ENCODE data around the gene RRBP1. TPM values are rescaled to one million over a fixed set of nuclear protein-coding genes. Genes with fewer than 3 reads are reported as not detected.

Gene RRBP1
- total and polyA plus RNA-seq, 2 donors from 2014 or later = 83.4 to 231 TPM

- no peak for DNase-seq
- Histone ChIP-seq H3K4me3 (ENCODE audit: low read length in 3 of 3) (no peak overlapping the region), H3K27ac (ENCODE audit: low read depth in 2 of 2, low read length in 2 of 2) (no peak overlapping the region), H3K9ac (ENCODE audit: low read length in 3 of 3) (no peak overlapping the region), H3K36me3 (ENCODE audit: control insufficient read depth in 2 of 3, insufficient read depth in 3 of 3, low read length in 3 of 3) (no peaks in the 10 kb centered on the region), H3K9me3 (ENCODE audit: control insufficient read depth in 2 of 3, insufficient read depth in 1 of 3, low read length in 3 of 3) (no peaks in the 10 kb centered on the region), H3K4me1 (ENCODE audit: control insufficient read depth in 2 of 3, insufficient read depth in 2 of 3, low read depth in 1 of 3, low read length in 3 of 3) (no peaks in the 10 kb centered on the region), H3K27me3 (ENCODE audit: control insufficient read depth, insufficient read depth, low read length) (no peaks in the 10 kb centered on the region)
- intact Hi-C loops (cut with DNase I) = no loop called here
- no peak for TF ChIP-seq CTCF (IDR thresholded peaks at IDR 0.05; ENCODE audit: borderline replicate concordance, extremely low read depth, insufficient read depth)
- FAIRE-seq = no peak
Observed at GRCh38 chr20:17728074-17728473, 46.0 kb upstream of the RRBP1 start.

GRCh38 chr20:17727351-17727750 is 45.3 kb upstream of the RRBP1 start:
- Histone ChIP-seq H3K27me3 (ENCODE audit: control insufficient read depth, insufficient read depth, low read length) (no peaks in the 10 kb centered on the region), H3K27ac (ENCODE audit: low read depth in 2 of 2, low read length in 2 of 2) (no peak overlapping the region), H3K9me3 (ENCODE audit: control insufficient read depth in 2 of 3, insufficient read depth in 1 of 3, low read length in 3 of 3) (no peaks in the 10 kb centered on the region), H3K9ac (ENCODE audit: low read length in 3 of 3) (no peak overlapping the region), H3K36me3 (ENCODE audit: control insufficient read depth in 2 of 3, insufficient read depth in 3 of 3, low read length in 3 of 3) (no peaks in the 10 kb centered on the region), H3K4me1 (ENCODE audit: control insufficient read depth in 2 of 3, insufficient read depth in 2 of 3, low read depth in 1 of 3, low read length in 3 of 3) (no peaks in the 10 kb centered on the region), H3K4me3 (ENCODE audit: low read length in 3 of 3) (no peak overlapping the region)
- no peak for FAIRE-seq
- no peak for DNase-seq
- intact Hi-C loops (cut with DNase I) = no loop called here
- no peak for TF ChIP-seq CTCF (IDR thresholded peaks at IDR 0.05; ENCODE audit: borderline replicate concordance, extremely low read depth, insufficient read depth)

- Histone ChIP-seq H3K4me3 (ENCODE audit: low read length in 3 of 3) (no peak overlapping the region), H3K36me3 (ENCODE audit: control insufficient read depth in 2 of 3, insufficient read depth in 3 of 3, low read length in 3 of 3) (no peaks in the 10 kb centered on the region), H3K27me3 (ENCODE audit: control insufficient read depth, insufficient read depth, low read length) (no peaks in the 10 kb centered on the region), H3K9me3 (ENCODE audit: control insufficient read depth in 2 of 3, insufficient read depth in 1 of 3, low read length in 3 of 3) (no peaks in the 10 kb centered on the region), H3K4me1 (ENCODE audit: control insufficient read depth in 2 of 3, insufficient read depth in 2 of 3, low read depth in 1 of 3, low read length in 3 of 3) (no peaks in the 10 kb centered on the region), H3K9ac (ENCODE audit: low read length in 3 of 3) (no peak overlapping the region), H3K27ac (ENCODE audit: low read depth in 2 of 2, low read length in 2 of 2) (no peak overlapping the region)
- DNase-seq (no peak), FAIRE-seq (no peak)
- intact Hi-C loops (cut with DNase I) = no loop called here
- no peak for TF ChIP-seq CTCF (IDR thresholded peaks at IDR 0.05; ENCODE audit: borderline replicate concordance, extremely low read depth, insufficient read depth)
Observed at GRCh38 chr20:17726902-17727301, 44.9 kb upstream of the RRBP1 start.
